HG02970 (cell line): ENCODE results near the gene CATSPERE.
"Not testable (repeated sequence)": the region's sequence is repeated elsewhere in the genome, so short reads cannot be mapped to it uniquely, and the experiment has no call there.

Source experiments
- ATAC-seq: cut with Tn5 transposase; IDR thresholded peaks from one replicate; pipeline ENCODE4 v1.9.1; 2021; ENCODE audit warnings: mild to moderate bottlenecking, moderate library complexity, moderate number of reproducible peaks; ENCODE audit not compliant: unreplicated experiment, low FRiP score

CATSPERE gene

GRCh38 chr1:244515680-244516079, 54.6 kb downstream of the CATSPERE start:
- ATAC-seq = no peak

- no peak for ATAC-seq
These were observed 75.2 kb downstream of the CATSPERE start for GRCh38 chr1:244536316-244536715.

GRCh38 chr1:244545511-244545910, 84.4 kb downstream of the CATSPERE start:
- ATAC-seq = no peak

- ATAC-seq = no peak
These were observed 87.6 kb downstream of the CATSPERE start for GRCh38 chr1:244548558-244549115.

GRCh38 chr1:244552336-244552735, 91.3 kb downstream of the CATSPERE start:
- no peak for ATAC-seq

GRCh38 chr1:244556263-244556662, 95.2 kb downstream of the CATSPERE start:
- no peak for ATAC-seq

GRCh38 chr1:244557565-244557964, 96.5 kb downstream of the CATSPERE start:
- no peak for ATAC-seq

- no peak for ATAC-seq
These were observed 98.5 kb downstream of the CATSPERE start for GRCh38 chr1:244559561-244559960.

GRCh38 chr1:244562877-244563276, 101.8 kb downstream of the CATSPERE start:
- not testable (repeated sequence) for ATAC-seq

- ATAC-seq = no peak
These were observed 112.7 kb downstream of the CATSPERE start for GRCh38 chr1:244573768-244574167.

- no peak for ATAC-seq
These were observed 115.3 kb downstream of the CATSPERE start for GRCh38 chr1:244576259-244576892.

- not testable (repeated sequence) for ATAC-seq
These were observed 117.1 kb downstream of the CATSPERE start for GRCh38 chr1:244578205-244578604.

- ATAC-seq = no peak
These were observed 122.4 kb downstream of the CATSPERE start for GRCh38 chr1:244583358-244583982.

- ATAC-seq = no peak
These were observed 124.8 kb downstream of the CATSPERE start for GRCh38 chr1:244585867-244586266.

GRCh38 chr1:244590670-244591069, 129.6 kb downstream of the CATSPERE start:
- no peak for ATAC-seq

GRCh38 chr1:244598611-244599010, 137.5 kb downstream of the CATSPERE start:
- ATAC-seq = no peak

- peak; percentile 78 for ATAC-seq
These were observed 138.9 kb downstream of the CATSPERE start for GRCh38 chr1:244599937-244600350.

- ATAC-seq = no peak
These were observed 140.3 kb downstream of the CATSPERE start for GRCh38 chr1:244601336-244601735.

- ATAC-seq = no peak
These were observed 142.4 kb downstream of the CATSPERE start for GRCh38 chr1:244603498-244603897.

- ATAC-seq = no peak
These were observed 144.8 kb downstream of the CATSPERE start for GRCh38 chr1:244605835-244606370.

- no peak for ATAC-seq
These were observed 153.2 kb downstream of the CATSPERE start for GRCh38 chr1:244614113-244614836.
